Measurements from ENCODE around the gene LRRC38.

DNA sequence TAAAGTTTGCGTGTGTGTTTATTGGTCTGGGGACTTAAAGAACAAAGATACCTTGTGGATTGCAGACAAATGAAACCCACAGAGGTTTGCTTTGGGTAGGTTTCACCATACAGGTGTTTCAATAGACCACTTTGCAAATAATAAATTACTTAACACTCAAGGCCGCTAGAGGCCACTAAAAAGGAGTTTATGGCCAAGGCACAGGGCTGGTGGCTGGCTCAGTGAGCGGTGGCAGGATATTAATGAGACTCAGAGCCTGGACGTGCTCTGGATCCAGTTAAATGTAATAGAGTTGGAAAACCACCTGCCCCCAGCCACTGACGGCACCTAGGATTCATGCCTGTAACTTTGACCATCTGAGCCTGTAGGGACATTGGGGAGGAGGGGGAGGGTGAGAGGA, 44.5 kb downstream of the LRRC38 start:
- TF ChIP-seq, protein P1, sequence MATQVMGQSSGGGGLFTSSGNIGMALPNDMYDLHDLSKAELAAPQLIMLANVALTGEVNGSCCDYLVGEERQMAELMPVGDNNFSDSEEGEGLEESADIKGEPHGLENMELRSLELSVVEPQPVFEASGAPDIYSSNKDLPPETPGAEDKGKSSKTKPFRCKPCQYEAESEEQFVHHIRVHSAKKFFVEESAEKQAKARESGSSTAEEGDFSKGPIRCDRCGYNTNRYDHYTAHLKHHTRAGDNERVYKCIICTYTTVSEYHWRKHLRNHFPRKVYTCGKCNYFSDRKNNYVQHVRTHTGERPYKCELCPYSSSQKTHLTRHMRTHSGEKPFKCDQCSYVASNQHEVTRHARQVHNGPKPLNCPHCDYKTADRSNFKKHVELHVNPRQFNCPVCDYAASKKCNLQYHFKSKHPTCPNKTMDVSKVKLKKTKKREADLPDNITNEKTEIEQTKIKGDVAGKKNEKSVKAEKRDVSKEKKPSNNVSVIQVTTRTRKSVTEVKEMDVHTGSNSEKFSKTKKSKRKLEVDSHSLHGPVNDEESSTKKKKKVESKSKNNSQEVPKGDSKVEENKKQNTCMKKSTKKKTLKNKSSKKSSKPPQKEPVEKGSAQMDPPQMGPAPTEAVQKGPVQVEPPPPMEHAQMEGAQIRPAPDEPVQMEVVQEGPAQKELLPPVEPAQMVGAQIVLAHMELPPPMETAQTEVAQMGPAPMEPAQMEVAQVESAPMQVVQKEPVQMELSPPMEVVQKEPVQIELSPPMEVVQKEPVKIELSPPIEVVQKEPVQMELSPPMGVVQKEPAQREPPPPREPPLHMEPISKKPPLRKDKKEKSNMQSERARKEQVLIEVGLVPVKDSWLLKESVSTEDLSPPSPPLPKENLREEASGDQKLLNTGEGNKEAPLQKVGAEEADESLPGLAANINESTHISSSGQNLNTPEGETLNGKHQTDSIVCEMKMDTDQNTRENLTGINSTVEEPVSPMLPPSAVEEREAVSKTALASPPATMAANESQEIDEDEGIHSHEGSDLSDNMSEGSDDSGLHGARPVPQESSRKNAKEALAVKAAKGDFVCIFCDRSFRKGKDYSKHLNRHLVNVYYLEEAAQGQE (IDR thresholded peaks at IDR 0.05; ENCODE audit: insufficient read depth in 1 of 2, low read depth in 2 of 2, low read length in 2 of 2), result no peak
- no peak for TF ChIP-seq TAF1 (IDR thresholded peaks at IDR 0.05; ENCODE audit: borderline replicate concordance, insufficient read depth, low read length)
- TF ChIP-seq POLR2AphosphoS5 (IDR thresholded peaks at IDR 0.05; ENCODE audit: low read depth, low read length), result no peak
- no peak for TF ChIP-seq SIN3A (IDR thresholded peaks at IDR 0.05; ENCODE audit: borderline replicate concordance, insufficient read depth, low read length)
- no peak for TF ChIP-seq FOXP2 (optimal IDR thresholded peaks at IDR 0.05; ENCODE audit: borderline replicate concordance, extremely low read depth, extremely low read length, insufficient read depth)
